NCI-H146 treated with DMSO at 0.1 percent for 48 hours (cell line): ENCODE data around the gene TSPAN17.

Source experiments
- DNase-seq: peaks from one replicate; lab custom pipeline; 2025; ENCODE audit not compliant: unreplicated experiment; lab: John Stamatoyannopoulos, UW

Gene TSPAN17

DNA sequence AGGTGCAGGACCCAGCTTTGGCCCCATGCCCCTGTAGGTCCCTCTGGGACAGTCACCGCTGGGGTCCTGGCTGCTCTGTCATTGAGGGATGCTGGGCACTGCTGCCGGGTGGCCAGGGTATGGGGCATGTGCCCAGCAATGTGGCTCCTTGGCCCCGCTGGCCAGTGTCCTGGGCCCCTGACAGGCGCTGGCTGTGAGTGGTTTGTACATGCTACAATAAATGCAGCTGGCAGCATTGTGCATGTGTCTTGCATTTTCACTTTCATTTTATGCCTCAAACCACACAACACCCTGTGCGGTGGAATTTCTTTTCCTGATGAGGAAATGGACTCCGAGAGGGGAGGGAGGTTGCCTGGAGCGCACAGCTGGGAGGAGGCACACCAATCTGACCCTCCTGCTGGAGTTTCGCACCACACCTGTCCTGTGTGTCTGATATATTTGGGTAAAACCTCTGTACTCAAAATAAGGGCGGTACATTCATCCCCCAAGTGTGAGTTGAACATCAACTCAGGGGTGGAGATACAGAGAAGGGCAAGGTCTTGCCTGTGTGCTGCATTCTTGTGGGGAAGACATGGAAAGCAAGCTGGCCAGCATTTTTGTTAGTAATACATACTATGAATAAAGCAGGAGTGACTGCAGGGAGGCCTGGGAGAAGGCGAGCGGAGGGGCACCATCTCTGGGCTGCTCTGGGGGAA is 11.7 kb downstream of the TSPAN17 start:
- DNase-seq: no peak

- no peak for DNase-seq
Measured at GRCh38 chr5:176659512-176659839, 12.2 kb downstream of the TSPAN17 start.

GRCh38 chr5:176659860-176660461 is 12.7 kb downstream of the TSPAN17 start:
- DNase-seq: no peak

DNA sequence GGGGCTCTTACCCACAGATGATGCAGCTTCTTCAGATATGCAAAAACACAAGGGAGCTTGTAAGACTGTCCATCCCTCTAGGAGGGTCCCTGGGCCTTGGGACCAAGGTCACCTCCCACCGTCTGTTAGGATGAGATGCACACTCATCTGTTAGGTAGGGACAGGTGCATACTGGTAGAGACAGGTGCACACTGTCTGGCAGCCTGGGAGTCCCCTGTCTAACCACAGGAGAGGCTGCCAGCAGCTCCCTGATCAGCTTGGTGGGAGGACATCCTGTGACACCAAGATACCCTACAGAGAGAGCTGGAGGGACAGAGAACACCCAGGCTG is 13.2 kb downstream of the TSPAN17 start:
- DNase-seq: no peak

GRCh38 chr5:176660860-176661641 is 13.8 kb downstream of the TSPAN17 start:
- DNase-seq: peak; percentile 16

- no peak for DNase-seq
Measured at GRCh38 chr5:176661676-176662075, 14.4 kb downstream of the TSPAN17 start.

DNA sequence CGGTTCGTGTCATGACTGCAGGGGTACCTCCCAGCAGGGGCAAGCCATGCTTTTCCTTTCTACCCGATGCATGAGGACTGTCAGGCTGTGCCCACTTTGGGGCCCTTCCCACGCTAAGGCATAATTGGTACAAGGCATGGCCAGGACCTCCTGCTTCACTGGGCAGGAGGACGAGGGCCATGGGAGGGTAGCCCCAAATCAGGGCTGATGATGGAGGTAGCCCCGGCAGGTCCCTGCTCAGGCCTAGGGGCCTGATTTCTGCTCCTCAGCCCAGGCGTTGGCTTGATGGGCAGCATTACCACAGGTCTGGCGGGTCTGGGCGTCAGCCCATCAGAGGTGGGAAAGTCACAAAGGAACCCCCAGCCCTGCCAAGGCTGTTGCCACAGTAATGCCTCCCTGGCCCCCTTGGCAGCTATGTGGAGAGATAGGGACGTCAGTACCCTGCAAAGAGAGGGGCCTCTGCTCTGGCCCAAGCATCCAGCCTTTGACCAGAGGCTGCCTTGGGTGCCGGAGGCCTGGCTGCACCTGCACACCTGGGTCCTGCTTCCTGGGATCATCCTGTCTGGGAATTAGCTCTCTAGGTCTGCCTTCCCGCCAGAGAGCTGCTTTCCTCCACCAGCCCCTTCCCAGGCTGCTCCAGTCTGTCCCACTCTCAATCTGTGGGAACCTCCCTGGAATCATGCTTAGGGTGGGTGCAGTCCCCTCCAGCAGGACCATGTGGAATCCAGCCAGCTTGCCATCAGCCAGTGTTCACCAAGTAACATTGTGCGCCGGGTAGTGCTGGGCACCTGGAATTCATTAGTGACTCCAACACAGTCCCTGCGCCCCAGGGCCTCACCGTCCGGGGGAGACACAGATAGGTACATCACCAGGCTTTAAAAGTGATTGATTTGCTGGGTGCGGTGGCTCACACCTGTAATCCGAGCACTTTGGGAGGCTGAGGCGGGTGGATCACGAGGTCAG is 15.4 kb downstream of the TSPAN17 start:
- no peak for DNase-seq

DNA sequence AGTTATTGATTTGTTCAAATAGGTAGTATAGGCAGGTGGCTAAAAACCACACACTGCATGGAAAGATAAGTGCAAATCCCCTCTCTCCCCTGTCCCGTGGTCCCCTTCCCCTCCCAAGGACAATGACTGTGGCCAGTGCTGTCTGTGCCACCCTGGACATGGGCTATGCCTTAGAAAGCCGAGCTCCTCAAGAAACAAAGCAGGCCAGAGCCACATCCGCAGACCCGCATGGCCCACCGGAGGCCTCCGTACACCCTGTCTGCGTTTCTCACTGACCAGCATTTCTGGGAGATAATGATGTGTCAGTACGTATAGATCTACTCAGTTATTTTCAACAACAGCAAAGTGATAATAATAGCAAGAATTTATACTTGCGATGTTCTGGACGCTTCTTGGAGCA is 16.3 kb downstream of the TSPAN17 start:
- DNase-seq: no peak

- no peak for DNase-seq
Measured at GRCh38 chr5:176664479-176664878, 17.2 kb downstream of the TSPAN17 start.

- no peak for DNase-seq
Measured at GRCh38 chr5:176664886-176665285, 17.6 kb downstream of the TSPAN17 start.

DNA sequence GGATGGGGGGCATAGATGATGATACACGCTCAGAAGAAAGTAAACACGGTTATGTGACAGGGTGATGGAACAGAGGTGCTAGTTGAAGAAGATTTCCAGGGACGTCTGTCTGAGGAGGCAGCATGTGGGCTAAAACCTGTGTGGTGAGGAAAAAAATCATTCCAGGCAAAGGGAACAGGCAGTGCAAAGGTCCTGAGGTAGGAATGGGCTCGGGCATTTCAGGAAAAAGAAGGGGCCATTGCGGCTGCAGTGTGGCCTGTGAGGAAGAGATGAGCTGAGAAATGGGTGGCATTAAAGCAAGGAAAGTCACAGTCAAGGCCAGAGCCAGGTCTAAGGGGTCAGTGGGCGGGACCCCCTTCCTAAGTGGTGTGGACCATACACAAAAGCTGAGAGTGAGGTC is 18.2 kb downstream of the TSPAN17 start:
- no peak for DNase-seq

DNA sequence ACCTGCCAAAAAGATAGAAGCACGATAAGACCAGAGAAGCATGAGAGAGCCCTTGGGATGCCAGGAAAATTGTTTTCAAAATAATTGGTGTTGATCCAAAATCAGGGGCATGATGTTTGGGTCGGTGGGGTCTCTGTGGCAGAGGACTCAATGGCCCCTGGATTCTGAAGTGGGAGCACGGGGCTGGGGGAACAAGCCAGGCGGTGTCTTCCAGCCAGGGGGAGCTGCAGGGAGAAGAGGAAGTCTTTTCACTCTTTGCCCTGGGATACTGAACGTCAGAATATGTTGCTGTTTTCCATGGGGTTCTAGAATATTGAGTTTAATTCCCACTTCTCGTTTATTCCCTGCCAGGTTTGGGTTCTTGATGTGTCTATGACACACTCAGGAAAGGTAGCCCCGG is 20.4 kb downstream of the TSPAN17 start:
- DNase-seq: no peak

- no peak for DNase-seq
Measured at GRCh38 chr5:176670449-176670848, 23.2 kb downstream of the TSPAN17 start.

- no peak for DNase-seq
Measured at GRCh38 chr5:176671399-176671798, 24.1 kb downstream of the TSPAN17 start.

- DNase-seq: no peak
Measured at GRCh38 chr5:176671890-176672747, 24.8 kb downstream of the TSPAN17 start.

GRCh38 chr5:176673651-176674583 is 26.6 kb downstream of the TSPAN17 start:
- no peak for DNase-seq

DNA sequence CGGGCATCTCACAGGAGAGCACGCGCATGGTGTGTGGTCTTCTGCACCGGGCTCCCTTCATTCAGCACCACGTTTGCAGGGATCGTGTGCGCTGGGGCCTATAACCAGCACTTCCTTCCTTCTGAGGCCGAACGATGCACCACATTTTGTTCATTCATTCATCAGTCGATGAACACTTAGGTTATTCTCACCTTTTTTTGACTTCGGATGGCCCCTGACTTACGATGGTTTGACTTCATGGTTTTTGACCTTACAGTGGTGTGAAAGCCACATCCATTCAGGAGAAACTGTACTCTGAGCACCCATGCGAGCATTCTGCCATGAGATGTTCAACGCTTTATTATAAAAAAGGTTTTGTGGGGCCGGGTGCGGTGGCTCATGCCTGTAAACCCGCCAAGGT is 27.5 kb downstream of the TSPAN17 start:
- DNase-seq: no peak

- no peak for DNase-seq
Measured at GRCh38 chr5:176675676-176676360, 28.5 kb downstream of the TSPAN17 start.

- DNase-seq: no peak
Measured at GRCh38 chr5:176676361-176676824, 29.1 kb downstream of the TSPAN17 start.
